ENCODE results near the gene GZMM. TPM values are rescaled to one million over a fixed set of nuclear protein-coding genes. Genes with fewer than 3 reads are reported as not detected.

The GZMM gene
- polyA plus RNA-seq, 1 of the 3 experiments (the other 2 are of a cell fraction), result not detected

- TF ChIP-seq ZBTB33 (IDR thresholded peaks at IDR 0.05; ENCODE audit: borderline replicate concordance, low read depth) (no peak), GATA2 (CRISPR knock-in tag; IDR thresholded peaks at IDR 0.05) (no peak), MEF2A (IDR thresholded peaks at IDR 0.05; ENCODE audit: borderline replicate concordance, low read depth) (no peak), IRF3 (IDR thresholded peaks at IDR 0.05; ENCODE audit: low read depth, low read length) (no peak), TAF1 (IDR thresholded peaks at IDR 0.05; ENCODE audit: borderline replicate concordance, low read depth, low read length) (no peak), YY1 (IDR thresholded peaks at IDR 0.05; ENCODE audit: low read depth) (no peak), RCOR1 (IDR thresholded peaks at IDR 0.05; ENCODE audit: low read length) (no peak), CHD2 (IDR thresholded peaks at IDR 0.05; ENCODE audit: low read length, partially characterized antibody) (no peak)
Measured at GRCh38 chr19:542173-542866, 1.5 kb upstream of the GZMM start (continued).

- Histone ChIP-seq H3K4me3 (ENCODE audit: low read depth in 2 of 2, low read length in 1 of 2) (no peak overlapping the region), H3K27me3 (ENCODE audit: insufficient read depth) (no peaks in the 10 kb centered on the region), H3K36me3 (replicated peaks in 1 of 2; ENCODE audit: control insufficient read depth in 1 of 2, insufficient read depth in 2 of 2, low read length in 1 of 2) (peaks cover 0 to 5% of the 10 kb centered on the region in 2 experiments), H4K20me1 (ENCODE audit: insufficient read depth) (no peaks in the 10 kb centered on the region), H3K79me2 (ENCODE audit: insufficient read depth) (no peaks in the 10 kb centered on the region), H3K4me2 (no peak overlapping the region), H3K9me3 (no peaks in the 10 kb centered on the region), H3K9me2 (no peaks in the 10 kb centered on the region), H3K9ac (no peak overlapping the region), H3K4me1 (ENCODE audit: control insufficient read depth in 1 of 2, insufficient read depth in 2 of 2, low read depth in 1 of 2, low read length in 1 of 2) (peaks cover 0 to 4% of the 10 kb centered on the region in 2 experiments; a peak in 1 of 4 replicates), H2AFZ (ENCODE audit: low read depth) (no peak overlapping the region), H3F3A (replicated peaks; ENCODE audit: insufficient read depth) (no peaks in the 10 kb centered on the region), H3K27ac (ENCODE audit: low read depth in 2 of 2, low read length in 1 of 2) (no peak overlapping the region)
- ChIA-PET POLR2A (no interaction called here), CTCF (interaction anchor here (1.4 to 6.1 kb wide), 5 partner anchors 8 to 41 kb away, joined by 3 to 23 read pairs (median 3); partner anchors contain the start of gene CDC34)
- WGBS (ENCODE audit: low lambda C conversion rate), result 100% methylated on average over 2 of the region's 15 CpGs
- TF ChIP-seq TAF1 (IDR thresholded peaks at IDR 0.05; ENCODE audit: borderline replicate concordance, low read depth, low read length) (no peak), JUND (IDR thresholded peaks at IDR 0.05) (no peak), USF1 (IDR thresholded peaks at IDR 0.05; ENCODE audit: borderline replicate concordance, low read depth) (no peak), ELF1 (IDR thresholded peaks at IDR 0.05) (no peak), USF2 (IDR thresholded peaks at IDR 0.05; ENCODE audit: borderline replicate concordance, low read depth, low read length) (no peak)
- DNase-seq, result no peak
Measured at GRCh38 chr19:547117-547516, 3.3 kb downstream of the GZMM start.
